DOHH2 (cell line): Measurements from ENCODE around the gene PRICKLE1.

Experiments
- H3F3A ChIP-seq: fragments of 200-600 bp; sonication (generic), shearing (Covaris generic); 2 replicates; pipeline ENCODE4 v1.6.0; 2016; ENCODE audit warnings: antibody characterized with exemption, mild to moderate bottlenecking; ENCODE audit not compliant: control insufficient read depth, insufficient read depth
- H3K27ac ChIP-seq: fragments of 200-600 bp; sonication (generic); 2 replicates; pipeline ENCODE4 v1.5.1; 2014; ENCODE audit warnings: low read depth, mild to moderate bottlenecking, low read length, moderate library complexity
- H3K27me3 ChIP-seq: fragments of 200-600 bp; sonication (generic); 2 replicates; pipeline ENCODE4 v1.6.1; 2014; ENCODE audit warnings: mild to moderate bottlenecking, low read length, mixed read lengths; ENCODE audit not compliant: control insufficient read depth
- H3K36me3 ChIP-seq: fragments of 200-600 bp; sonication (generic); 2 replicates; pipeline ENCODE4 v1.6.1; 2014; ENCODE audit warnings: mild to moderate bottlenecking, low read length, moderate library complexity, mixed read lengths; ENCODE audit not compliant: control insufficient read depth
- H3K4me1 ChIP-seq: fragments of 200-600 bp; sonication (generic); 2 replicates; pipeline ENCODE4 v1.6.1; 2014; ENCODE audit warnings: mild to moderate bottlenecking, low read length, mixed read lengths; ENCODE audit not compliant: control insufficient read depth
- H3K4me2 ChIP-seq: fragments of 200-600 bp; sonication (generic); 2 replicates; pipeline ENCODE4 v1.6.0; 2014; ENCODE audit warnings: mild to moderate bottlenecking, low read length, moderate library complexity
- H3K4me3 ChIP-seq: fragments of 200-600 bp; sonication (generic); 2 replicates; pipeline ENCODE4 v1.5.1; 2014; ENCODE audit warnings: mild to moderate bottlenecking, low read length, mixed read lengths
- H3K79me2 ChIP-seq: fragments of 200-600 bp; sonication (generic); 2 replicates; pipeline ENCODE4 v1.6.1; 2014; ENCODE audit warnings: mild to moderate bottlenecking, low read length, mixed read lengths; ENCODE audit not compliant: control insufficient read depth
- H3K9me2 ChIP-seq: fragments of 200-600 bp; sonication (generic); replicated peaks from 2 replicates; pipeline ENCODE4 v1.6.1; 2014; ENCODE audit warnings: mild to moderate bottlenecking, low read length, mixed read lengths; ENCODE audit not compliant: control insufficient read depth
- H3K9me3 ChIP-seq: fragments of 200-600 bp; sonication (generic); 2 replicates; pipeline ENCODE4 v1.6.1; 2014; ENCODE audit warnings: antibody characterized with exemption, low read length, mixed read lengths; ENCODE audit not compliant: control insufficient read depth, insufficient read depth
- H4K20me1 ChIP-seq: fragments of 200-600 bp; sonication (generic); 2 replicates; pipeline ENCODE4 v1.6.0; 2014; ENCODE audit warnings: low read depth, mild to moderate bottlenecking, antibody characterized with exemption, low read length, moderate library complexity; ENCODE audit not compliant: control insufficient read depth, insufficient read depth
- EZH2phosphoT487 ChIP-seq: fragments of 200-600 bp; sonication (generic); IDR thresholded peaks from 2 replicates; pipeline ENCODE4 v1.6.1; 2017; ENCODE audit warnings: borderline replicate concordance, mild to moderate bottlenecking, antibody characterized with exemption, low read length, moderate library complexity, mixed read lengths
- TF ChIP-seq, protein P1 (sequence below): fragments of 200-600 bp; sonication (generic); IDR thresholded peaks from one replicate; pipeline ENCODE4 v1.5.1; 2014; ENCODE audit warnings: antibody characterized with exemption, mild to moderate bottlenecking, low read depth, low read length; ENCODE audit not compliant: poor library complexity, severe bottlenecking

The PRICKLE1 gene

DNA sequence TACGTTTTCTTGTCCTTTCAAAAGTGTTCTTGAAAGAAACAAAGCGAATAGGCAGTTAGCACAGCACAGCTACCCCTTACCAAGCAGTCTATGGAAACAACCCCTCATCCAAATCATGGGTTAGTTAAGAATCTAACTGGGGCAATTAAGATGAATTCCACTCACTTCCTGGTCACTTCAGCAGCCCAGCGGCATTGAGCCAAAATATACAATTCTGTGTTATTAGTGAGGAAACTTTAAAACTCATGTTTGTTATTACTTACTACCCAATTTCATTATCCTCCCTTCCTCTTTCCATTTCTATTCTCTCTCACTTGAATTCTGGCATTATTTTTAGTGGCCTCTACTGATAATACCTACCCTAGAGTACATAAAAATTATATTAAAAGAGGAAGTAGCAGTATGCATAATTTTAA, 142.2 kb downstream of the PRICKLE1 start:
- no peaks in the 10 kb centered on the region for H3K9me2 ChIP-seq
- peaks cover 22% of the 10 kb centered on the region for H3K36me3 ChIP-seq
- no peaks in the 10 kb centered on the region for H3K79me2 ChIP-seq
- peak overlapping the region; percentile 37 for H3K4me3 ChIP-seq
- no peaks in the 10 kb centered on the region for H4K20me1 ChIP-seq
- peaks cover 60% of the 10 kb centered on the region for H3K4me1 ChIP-seq
- TF ChIP-seq EZH2phosphoT487, result no peak
- TF ChIP-seq, protein P1, sequence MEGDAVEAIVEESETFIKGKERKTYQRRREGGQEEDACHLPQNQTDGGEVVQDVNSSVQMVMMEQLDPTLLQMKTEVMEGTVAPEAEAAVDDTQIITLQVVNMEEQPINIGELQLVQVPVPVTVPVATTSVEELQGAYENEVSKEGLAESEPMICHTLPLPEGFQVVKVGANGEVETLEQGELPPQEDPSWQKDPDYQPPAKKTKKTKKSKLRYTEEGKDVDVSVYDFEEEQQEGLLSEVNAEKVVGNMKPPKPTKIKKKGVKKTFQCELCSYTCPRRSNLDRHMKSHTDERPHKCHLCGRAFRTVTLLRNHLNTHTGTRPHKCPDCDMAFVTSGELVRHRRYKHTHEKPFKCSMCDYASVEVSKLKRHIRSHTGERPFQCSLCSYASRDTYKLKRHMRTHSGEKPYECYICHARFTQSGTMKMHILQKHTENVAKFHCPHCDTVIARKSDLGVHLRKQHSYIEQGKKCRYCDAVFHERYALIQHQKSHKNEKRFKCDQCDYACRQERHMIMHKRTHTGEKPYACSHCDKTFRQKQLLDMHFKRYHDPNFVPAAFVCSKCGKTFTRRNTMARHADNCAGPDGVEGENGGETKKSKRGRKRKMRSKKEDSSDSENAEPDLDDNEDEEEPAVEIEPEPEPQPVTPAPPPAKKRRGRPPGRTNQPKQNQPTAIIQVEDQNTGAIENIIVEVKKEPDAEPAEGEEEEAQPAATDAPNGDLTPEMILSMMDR, result no peak
- peak overlapping the region; percentile 67 for H3K27ac ChIP-seq
- peak overlapping the region; percentile 64 for H3K4me2 ChIP-seq
- peaks cover 12% of the 10 kb centered on the region for H3F3A ChIP-seq
- H3K9me3 ChIP-seq, result no peaks in the 10 kb centered on the region
- H3K27me3 ChIP-seq, result no peaks in the 10 kb centered on the region

DNA sequence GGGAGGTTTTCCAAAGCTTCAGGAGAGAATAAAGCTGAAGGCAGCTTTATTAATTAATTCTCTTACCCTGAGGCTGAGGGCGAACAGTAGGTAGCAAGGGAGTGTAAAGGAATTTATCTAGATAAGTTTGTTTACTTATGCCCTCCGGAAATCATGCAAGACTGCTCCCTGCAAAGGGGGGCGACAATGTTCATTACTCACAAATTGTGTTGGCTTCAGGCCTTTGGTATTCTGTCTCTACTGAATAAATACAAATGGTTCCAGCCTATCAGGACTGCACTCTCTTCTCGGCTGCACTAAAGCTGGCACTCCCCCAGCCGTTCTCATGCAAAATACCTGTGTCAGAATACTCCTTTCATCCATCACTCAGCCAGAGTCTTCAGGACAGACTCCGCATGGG, 142.8 kb downstream of the PRICKLE1 start:
- Histone ChIP-seq H3K4me1 (peaks cover 57% of the 10 kb centered on the region), H3K4me3 (peak overlapping the region; percentile 37), H3K4me2 (peak overlapping the region; percentile 64), H3K27me3 (no peaks in the 10 kb centered on the region), H4K20me1 (no peaks in the 10 kb centered on the region), H3K36me3 (peaks cover 29% of the 10 kb centered on the region), H3F3A (peaks cover 12% of the 10 kb centered on the region), H3K27ac (peak overlapping the region; percentile 67), H3K9me3 (no peaks in the 10 kb centered on the region), H3K79me2 (no peaks in the 10 kb centered on the region), H3K9me2 (no peaks in the 10 kb centered on the region)
- TF ChIP-seq, protein P1, result no peak
- TF ChIP-seq EZH2phosphoT487, result no peak

DNA sequence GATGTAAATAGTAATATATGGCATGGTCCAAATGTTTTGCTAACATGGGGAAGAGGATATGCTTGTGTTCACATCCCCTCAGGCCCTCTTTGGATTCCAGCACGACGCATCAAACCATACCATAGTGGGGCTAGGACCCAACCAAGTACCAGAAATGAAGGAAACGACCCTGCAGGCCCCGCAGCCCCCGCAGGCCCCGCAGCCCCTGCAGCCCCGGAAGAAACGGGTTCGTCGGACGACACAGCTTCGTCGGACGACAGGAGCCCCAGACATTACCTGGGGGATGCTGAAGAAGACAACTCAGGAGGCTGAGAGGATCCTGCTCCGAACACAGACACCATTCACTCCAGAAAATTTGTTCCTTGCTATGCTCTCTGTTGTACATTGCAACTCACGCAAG, 143.7 kb downstream of the PRICKLE1 start:
- Histone ChIP-seq H3F3A (peaks cover 12% of the 10 kb centered on the region), H3K27me3 (no peaks in the 10 kb centered on the region), H3K27ac (no peak overlapping the region), H3K79me2 (no peaks in the 10 kb centered on the region), H3K4me2 (no peak overlapping the region), H3K36me3 (peaks cover 35% of the 10 kb centered on the region), H3K9me2 (no peaks in the 10 kb centered on the region), H3K4me3 (no peak overlapping the region), H3K9me3 (no peaks in the 10 kb centered on the region), H4K20me1 (no peaks in the 10 kb centered on the region), H3K4me1 (peaks cover 50% of the 10 kb centered on the region)
- TF ChIP-seq, protein P1, result no peak
- no peak for TF ChIP-seq EZH2phosphoT487
